SK-N-SH (cell line): ENCODE results near the gene CAMK4. TPM values are rescaled to one million over a fixed set of nuclear protein-coding genes. Genes with fewer than 3 reads are reported as not detected.

Experiments used
- CTCF ChIA-PET: fragments of 300-600, 350-600 bp; formaldehyde crosslinking; extraction: SDS; loops from one replicate; lab custom pipeline; 2021; lab: Yijun Ruan, JAX
- POLR2A ChIA-PET: fragments of 350-600 bp; sonication (Branson Sonifier 250); formaldehyde crosslinking; extraction: SDS; loops from one replicate; lab custom pipeline; 2020; ENCODE audit warnings: antibody characterized with exemption, inconsistent platforms; lab: Yijun Ruan, JAX
- DNase-seq: peaks from one replicate; pipeline ENCODE4 v3.0.0; 2012
- H2AFZ ChIP-seq: fragments of 200-600 bp; sonication (generic); 2 replicates; pipeline ENCODE4 v1.8.1; 2016; ENCODE audit warnings: antibody characterized with exemption, mild to moderate bottlenecking, low read depth
- H3F3A ChIP-seq: fragments of 200-600 bp; sonication (generic); replicated peaks from 2 replicates; pipeline ENCODE3; 2016; ENCODE audit warnings: antibody characterized with exemption, mild to moderate bottlenecking; ENCODE audit not compliant: insufficient read depth
- H3K27ac ChIP-seq, 2 experiments: fragments of 200-500 bp in 1 of 2; fragments of 200-600 bp in 1 of 2; sonication (Bioruptor generic) in 1 of 2; sonication (generic), shearing (Covaris generic) in 1 of 2; 2 replicates each; pipeline versions ENCODE4 v1.5.1 to v1.6.1; 2014 to 2016; ENCODE audit warnings: low read depth in 2 of 2, inconsistent platforms in 1 of 2, low read length in 1 of 2, mild to moderate bottlenecking in 1 of 2, mixed read lengths in 1 of 2
- H3K27me3 ChIP-seq: fragments of 200-600 bp; sonication (generic), shearing (Covaris generic); 2 replicates; pipeline ENCODE4 v1.6.1; 2016; ENCODE audit warnings: mixed run types; ENCODE audit not compliant: insufficient read depth
- H3K36me3 ChIP-seq, 2 experiments: fragments of 200-500 bp in 1 of 2; fragments of 200-600 bp in 1 of 2; sonication (Bioruptor generic) in 1 of 2; sonication (generic) in 1 of 2; replicated peaks in 1 of 2; 2 replicates each; pipeline versions ENCODE3 to v1.5.1; 2014 to 2016; ENCODE audit warnings: low read length in 1 of 2, mild to moderate bottlenecking in 1 of 2; ENCODE audit not compliant: insufficient read depth in 2 of 2, control insufficient read depth in 1 of 2
- H3K4me1 ChIP-seq, 2 experiments: fragments of 200-500 bp in 1 of 2; fragments of 200-600 bp in 1 of 2; sonication (Bioruptor generic) in 1 of 2; sonication (generic), shearing (Covaris generic) in 1 of 2; 2 replicates each; pipeline versions ENCODE4 v1.5.1 to v1.6.1; 2014 to 2016; ENCODE audit warnings: low read depth in 1 of 2, low read length in 1 of 2, mixed run types in 1 of 2; ENCODE audit not compliant: insufficient read depth in 2 of 2, control insufficient read depth in 1 of 2
- H3K4me2 ChIP-seq: fragments of 200-600 bp; sonication (generic), shearing (Covaris generic); 2 replicates; pipeline ENCODE4 v1.6.1; 2017; ENCODE audit warnings: mixed run types
- H3K4me3 ChIP-seq, 2 experiments: fragments of 200-500 bp in 1 of 2; fragments of 200-600 bp in 1 of 2; sonication (Bioruptor generic) in 1 of 2; sonication (generic), shearing (Covaris generic) in 1 of 2; 2 replicates each; pipeline versions ENCODE4 v1.5.1 to v1.8.1; 2014 to 2016; ENCODE audit warnings: low read depth in 2 of 2, inconsistent platforms in 1 of 2, low read length in 1 of 2, mild to moderate bottlenecking in 1 of 2, mixed read lengths in 1 of 2, moderate library complexity in 1 of 2
- H3K79me2 ChIP-seq: fragments of 200-600 bp; sonication (generic); 2 replicates; pipeline ENCODE4 v1.8.1; 2017; ENCODE audit warnings: mild to moderate bottlenecking; ENCODE audit not compliant: insufficient read depth
- H3K9ac ChIP-seq: fragments of 200-600 bp; sonication (generic); 2 replicates; pipeline ENCODE4 v1.6.1; 2017; ENCODE audit warnings: mixed run types
- H3K9me2 ChIP-seq: fragments of 200-600 bp; sonication (generic); 2 replicates; pipeline ENCODE4 v1.6.1; 2017; ENCODE audit warnings: mixed run types
- H3K9me3 ChIP-seq: fragments of 200-600 bp; sonication (generic); 2 replicates; pipeline ENCODE4 v1.6.1; 2017; ENCODE audit warnings: mixed run types, mild to moderate bottlenecking, moderate library complexity
- H4K20me1 ChIP-seq: fragments of 200-600 bp; sonication (generic); 2 replicates; pipeline ENCODE4 v1.6.1; 2017; ENCODE audit warnings: mild to moderate bottlenecking, mixed run types; ENCODE audit not compliant: insufficient read depth
- EZH2phosphoT487 ChIP-seq: fragments of 200-600 bp; sonication (generic); IDR thresholded peaks from 2 replicates; pipeline ENCODE4 v1.6.1; 2017; ENCODE audit warnings: low read depth, mixed run types, mild to moderate bottlenecking, antibody characterized with exemption, moderate library complexity, borderline replicate concordance
- FOSL2 ChIP-seq: IDR thresholded peaks from 2 replicates; pipeline ENCODE4 v1.4.0; 2012; ENCODE audit warnings: low read depth, mild to moderate bottlenecking, moderate library complexity, borderline replicate concordance
- FOXM1 ChIP-seq: IDR thresholded peaks from 2 replicates; pipeline ENCODE4 v1.4.0; 2012; ENCODE audit warnings: low read depth, mild to moderate bottlenecking
- JUND ChIP-seq: IDR thresholded peaks from 2 replicates; pipeline ENCODE4 v1.4.0; 2012
- MEF2A ChIP-seq: IDR thresholded peaks from 2 replicates; pipeline ENCODE4 v1.4.0; 2012; ENCODE audit warnings: low read depth, borderline replicate concordance
- NFIC ChIP-seq: IDR thresholded peaks from 2 replicates; pipeline ENCODE4 v1.4.0; 2012; ENCODE audit warnings: borderline replicate concordance
- RCOR1 ChIP-seq: fragments of 150-350 bp; IDR thresholded peaks from 2 replicates; pipeline ENCODE4 v1.6.1; 2017; ENCODE audit warnings: antibody characterized with exemption, low read length
- SMC3 ChIP-seq: IDR thresholded peaks from 2 replicates; pipeline ENCODE4 v1.6.1; 2012; ENCODE audit warnings: low read depth, low read length, improper control_type of control experiment
- TCF12 ChIP-seq: IDR thresholded peaks from 2 replicates; pipeline ENCODE4 v1.4.0; 2012
- YY1 ChIP-seq: IDR thresholded peaks from 2 replicates; pipeline ENCODE4 v1.4.0; 2012; ENCODE audit warnings: low read depth, mild to moderate bottlenecking
- WGBS: methylation state at CpG from one replicate; pipeline ENCODE4 v1.1.6; 2017; ENCODE audit warnings: low lambda C conversion rate; 5-methylcytosine and 5-hydroxymethylcytosine counted together
- polyA plus RNA-seq, 3 experiments: library from polyadenylated mRNA; depleted of rRNA; stranded (reverse); fragments of >200 nt; gene quantifications; 2 replicates each; pipeline ENCODE4 v1.2.3, GENCODE V29; 2012
- TF ChIP-seq, protein P1 (sequence below): fragments of 150-350 bp; IDR thresholded peaks from 2 replicates; pipeline ENCODE4 v1.6.1; 2017; ENCODE audit warnings: antibody characterized with exemption, low read length, low read depth, borderline replicate concordance
- TF ChIP-seq, protein P2 (sequence below): fragments of 150-350 bp; IDR thresholded peaks from 2 replicates; pipeline ENCODE4 v1.6.1; 2016; ENCODE audit warnings: mild to moderate bottlenecking, low read depth, low read length

CAMK4 gene
- polyA plus RNA-seq, 1 of the 3 experiments (the other 2 are of a cell fraction), result 4.1 TPM

DNA sequence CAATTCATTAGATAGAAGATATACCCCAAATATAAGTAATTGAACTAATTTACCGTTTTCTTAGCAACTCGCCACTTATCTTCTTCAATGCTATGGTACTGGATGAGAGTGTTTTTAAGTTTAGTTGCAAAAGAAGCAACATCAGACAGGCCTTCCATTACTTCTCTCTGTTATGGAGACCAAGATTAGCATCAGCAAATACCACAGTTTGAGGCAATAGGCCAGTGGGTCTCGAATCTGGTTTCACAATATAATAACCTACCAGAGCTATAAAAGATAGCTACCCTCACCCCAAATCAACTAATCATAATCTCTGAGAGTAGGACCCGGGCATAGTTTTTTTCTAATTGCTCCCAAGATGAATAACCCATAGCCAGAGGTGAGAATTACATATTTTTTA lies 283.1 kb downstream of the CAMK4 start:
- POLR2A ChIA-PET, result no interaction called here

DNA sequence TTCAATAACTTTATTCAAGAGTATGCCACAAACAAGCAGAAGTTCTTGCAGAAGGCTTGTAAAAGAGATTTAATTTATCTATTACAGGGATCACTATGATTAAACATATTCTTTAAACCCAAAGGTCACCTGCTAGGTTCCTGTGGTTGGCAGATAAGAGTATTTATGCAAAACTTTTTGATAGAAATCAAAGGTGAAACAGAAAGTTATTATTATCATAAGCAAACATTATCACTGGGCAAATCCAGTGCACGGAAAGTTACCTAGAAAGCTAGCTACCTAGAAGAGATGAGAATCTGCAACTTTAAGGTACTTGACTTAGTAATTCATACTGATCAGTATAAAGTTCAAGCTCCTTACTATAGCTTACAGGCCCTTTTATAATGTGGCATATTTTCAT lies 284.9 kb downstream of the CAMK4 start:
- peaks cover 3 to 5% of the 10 kb centered on the region in 2 experiments; a peak in 3 of 4 replicates for H3K4me1 ChIP-seq
- ChIA-PET POLR2A (no interaction called here), CTCF (interaction anchor here (1.5 kb wide), 1 partner anchor 12 kb away, joined by 7 read pairs; no protein-coding TSS in a partner anchor)
- 95% methylated on average over 1 of the region's 1 CpG for WGBS
- H3F3A ChIP-seq, result peaks cover 21% of the 10 kb centered on the region
- no peaks in the 10 kb centered on the region; the same call in 1 of the 2 replicates for H4K20me1 ChIP-seq
- TF ChIP-seq YY1 (no peak), RCOR1 (no peak), FOSL2 (no peak), TCF12 (no peak), NFIC (no peak), SMC3 (no peak)
- TF ChIP-seq, protein P1, sequence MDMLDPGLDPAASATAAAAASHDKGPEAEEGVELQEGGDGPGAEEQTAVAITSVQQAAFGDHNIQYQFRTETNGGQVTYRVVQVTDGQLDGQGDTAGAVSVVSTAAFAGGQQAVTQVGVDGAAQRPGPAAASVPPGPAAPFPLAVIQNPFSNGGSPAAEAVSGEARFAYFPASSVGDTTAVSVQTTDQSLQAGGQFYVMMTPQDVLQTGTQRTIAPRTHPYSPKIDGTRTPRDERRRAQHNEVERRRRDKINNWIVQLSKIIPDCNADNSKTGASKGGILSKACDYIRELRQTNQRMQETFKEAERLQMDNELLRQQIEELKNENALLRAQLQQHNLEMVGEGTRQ, result no peak
- TF ChIP-seq, all 33 proteins: peak for 0
- H3K9ac ChIP-seq, result no peak overlapping the region
- H3K79me2 ChIP-seq, result peaks cover 37% of the 10 kb centered on the region
- no peaks in the 10 kb centered on the region for H3K9me2 ChIP-seq
- H3K27ac ChIP-seq, result no peak overlapping the region; a peak in 1 of 4 replicates
- no peak for DNase-seq
- no peaks in the 10 kb centered on the region for H3K27me3 ChIP-seq
- no peak overlapping the region for H2AFZ ChIP-seq
- H3K9me3 ChIP-seq, result no peaks in the 10 kb centered on the region
- H3K4me3 ChIP-seq, result no peak overlapping the region; a peak in 2 of 4 replicates
- peaks cover 8% of the 10 kb centered on the region in 2 experiments for H3K36me3 ChIP-seq
- H3K4me2 ChIP-seq, result no peak overlapping the region

More for the DNA sequence above, 283.1 kb downstream of the CAMK4 start:
- TF ChIP-seq MEF2A, result no peak
- no peak for TF ChIP-seq JUND
- TF ChIP-seq EZH2phosphoT487, result no peak
- TF ChIP-seq, protein P2, sequence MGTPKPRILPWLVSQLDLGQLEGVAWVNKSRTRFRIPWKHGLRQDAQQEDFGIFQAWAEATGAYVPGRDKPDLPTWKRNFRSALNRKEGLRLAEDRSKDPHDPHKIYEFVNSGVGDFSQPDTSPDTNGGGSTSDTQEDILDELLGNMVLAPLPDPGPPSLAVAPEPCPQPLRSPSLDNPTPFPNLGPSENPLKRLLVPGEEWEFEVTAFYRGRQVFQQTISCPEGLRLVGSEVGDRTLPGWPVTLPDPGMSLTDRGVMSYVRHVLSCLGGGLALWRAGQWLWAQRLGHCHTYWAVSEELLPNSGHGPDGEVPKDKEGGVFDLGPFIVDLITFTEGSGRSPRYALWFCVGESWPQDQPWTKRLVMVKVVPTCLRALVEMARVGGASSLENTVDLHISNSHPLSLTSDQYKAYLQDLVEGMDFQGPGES, result no peak
- TF ChIP-seq TCF12, result no peak
- no peak for TF ChIP-seq FOXM1
- no peaks in the 10 kb centered on the region for H3K9me3 ChIP-seq
- H3K27ac ChIP-seq, result no peak overlapping the region
- WGBS, result 81% methylated on average over 4 of the region's 4 CpGs
- H3K4me3 ChIP-seq, result no peak overlapping the region
- H3K4me2 ChIP-seq, result no peak overlapping the region
- H4K20me1 ChIP-seq, result no peaks in the 10 kb centered on the region; the same call in 1 of the 2 replicates
- no peaks in the 10 kb centered on the region for H3K9me2 ChIP-seq
- no peak for DNase-seq
- peaks cover 37% of the 10 kb centered on the region for H3K79me2 ChIP-seq
- no peak overlapping the region for H3K9ac ChIP-seq
- H3K36me3 ChIP-seq, result peaks cover 8% of the 10 kb centered on the region in 2 experiments
- peaks cover 22% of the 10 kb centered on the region for H3F3A ChIP-seq
- peaks cover 0 to 5% of the 10 kb centered on the region in 2 experiments; a peak in 2 of 4 replicates for H3K4me1 ChIP-seq
- H3K27me3 ChIP-seq, result no peaks in the 10 kb centered on the region
- CTCF ChIA-PET, result interaction anchor here (0.6 to 1.6 kb wide), 8 partner anchors 11 to 1986 kb away, joined by 3 to 10 read pairs (median 3); no protein-coding TSS in a partner anchor
- H2AFZ ChIP-seq, result no peak overlapping the region
